GM19468 (cell line): Measurements from ENCODE around the gene RAB20.

ENCODE experiments used
- ATAC-seq: cut with Tn5 transposase; IDR thresholded peaks from one replicate; pipeline ENCODE4 v1.9.1; 2021; ENCODE audit warnings: mild to moderate bottlenecking, moderate library complexity, moderate number of reproducible peaks; ENCODE audit not compliant: unreplicated experiment; ENCODE audit errors: extremely low read depth

RAB20 gene

GRCh38 chr13:110556224-110556606, 5.3 kb downstream of the RAB20 start:
- no peak for ATAC-seq

GRCh38 chr13:110555601-110556223, 5.8 kb downstream of the RAB20 start:
- ATAC-seq, result no peak

GRCh38 chr13:110554946-110555345, 6.6 kb downstream of the RAB20 start:
- no peak for ATAC-seq

GRCh38 chr13:110554227-110554836, 7.2 kb downstream of the RAB20 start:
- no peak for ATAC-seq

GRCh38 chr13:110553417-110553816, 8.1 kb downstream of the RAB20 start:
- no peak for ATAC-seq

GRCh38 chr13:110552767-110553166, 8.8 kb downstream of the RAB20 start:
- no peak for ATAC-seq

- no peak for ATAC-seq
Observed at GRCh38 chr13:110551284-110551683, 10.2 kb downstream of the RAB20 start.

- ATAC-seq, result no peak
Observed at GRCh38 chr13:110549795-110550160, 11.7 kb downstream of the RAB20 start.

- ATAC-seq, result no peak
Observed at GRCh38 chr13:110548891-110549794, 12.4 kb downstream of the RAB20 start.

GRCh38 chr13:110546926-110547325, 14.6 kb downstream of the RAB20 start:
- ATAC-seq, result no peak

GRCh38 chr13:110546378-110546777, 15.1 kb downstream of the RAB20 start:
- ATAC-seq, result no peak

- ATAC-seq, result no peak
Observed at GRCh38 chr13:110542169-110542796, 19.2 kb downstream of the RAB20 start.

- ATAC-seq, result no peak
Observed at GRCh38 chr13:110541526-110541920, 20.0 kb downstream of the RAB20 start.

- no peak for ATAC-seq
Observed at GRCh38 chr13:110540871-110541525, 20.5 kb downstream of the RAB20 start.

GRCh38 chr13:110539894-110540293, 21.6 kb downstream of the RAB20 start:
- no peak for ATAC-seq

- no peak for ATAC-seq
Observed at GRCh38 chr13:110538632-110539031, 22.9 kb downstream of the RAB20 start.

GRCh38 chr13:110536006-110536693, 25.4 kb downstream of the RAB20 start:
- ATAC-seq, result no peak

- ATAC-seq, result no peak
Observed at GRCh38 chr13:110535526-110535925, 26.0 kb downstream of the RAB20 start.

- ATAC-seq, result no peak
Observed at GRCh38 chr13:110533771-110534670, 27.5 kb downstream of the RAB20 start.
